Stimulated activated CD8-positive, alpha-beta memory T cell treated with anti-CD3 and anti-CD28 coated beads, Interleukin-4, amount 100 ng/mL, for 1 hour (primary cell): ENCODE measurements around the gene MED25.
A peak's percentile ranks its signal among the peaks of the same experiment; 100 is the strongest.

Experiments used
- DNase-seq, 2 donors: peaks; one replicate each; pipeline ENCODE4 v3.0.0-alpha.2; 2020; ENCODE audit warnings: low read depth in 2 of 2, low spot score in 1 of 2

The MED25 gene

DNA sequence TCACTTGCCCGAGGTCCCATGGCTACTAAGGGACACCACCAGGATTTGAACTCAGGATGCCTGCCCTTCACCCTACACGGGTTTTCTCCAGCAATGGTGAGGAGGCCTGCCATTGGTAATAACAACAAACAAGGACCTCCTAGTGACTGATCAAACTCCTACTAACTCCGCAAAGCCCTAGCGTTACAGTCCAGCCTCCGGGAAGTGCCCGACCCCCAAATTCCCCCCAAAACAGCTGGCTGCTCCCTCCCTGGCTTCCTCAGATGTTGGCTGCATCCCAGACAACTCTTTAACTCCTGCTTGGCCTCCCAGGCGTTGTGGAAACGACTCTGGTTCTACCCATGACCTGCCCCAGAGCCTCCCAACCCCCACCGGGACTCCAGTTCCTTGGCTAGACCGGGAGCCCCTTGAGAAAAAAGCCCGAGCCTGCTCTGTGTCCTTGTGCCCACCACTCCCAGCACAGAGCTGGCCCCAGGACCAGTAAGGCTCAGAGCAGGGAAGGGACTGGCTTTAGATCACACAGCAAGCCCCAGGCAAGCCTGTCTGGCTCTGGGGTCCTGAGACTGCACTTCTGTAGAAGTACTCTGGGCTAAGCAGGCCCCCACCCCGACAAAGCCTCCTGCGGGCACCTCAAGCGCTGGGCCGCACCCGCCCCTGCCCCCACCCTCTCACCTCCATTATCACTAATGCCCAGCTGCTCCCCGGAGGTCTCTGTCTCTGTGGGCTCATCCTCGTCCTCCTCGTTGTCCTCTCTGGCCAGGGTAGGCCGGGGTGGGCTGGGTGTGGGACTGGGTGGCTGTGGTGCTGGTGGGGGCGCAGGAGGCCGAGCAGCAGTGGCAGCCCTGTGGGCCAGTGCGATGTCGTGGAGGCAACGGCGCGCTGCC is 54.4 kb downstream of the MED25 start:
- no peak for DNase-seq

DNA sequence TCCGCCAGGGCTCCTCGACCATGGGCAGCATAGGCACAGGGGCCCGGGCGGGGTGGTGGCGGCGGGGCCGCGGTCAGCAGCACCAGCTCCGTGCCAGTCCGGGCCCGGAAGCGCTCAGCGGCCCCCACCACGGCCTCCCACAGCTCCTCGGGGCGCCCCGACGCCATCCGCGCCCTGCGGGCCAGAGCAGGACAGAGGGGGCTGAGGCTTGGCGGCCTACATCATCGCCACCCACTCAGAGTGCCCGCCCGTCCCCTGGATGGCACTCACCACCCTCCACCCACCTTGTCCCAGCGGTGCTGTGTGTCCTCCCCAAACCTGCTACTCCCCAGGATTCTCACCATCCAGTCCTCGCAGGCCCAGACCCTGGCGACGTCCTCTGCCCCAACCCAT is 55.0 kb downstream of the MED25 start:
- DNase-seq, result no peak

- no peak for DNase-seq
Observed at GRCh38 chr19:49873834-49874233, 55.7 kb downstream of the MED25 start.

- DNase-seq, result no peak
Observed at GRCh38 chr19:49874503-49875157, 56.5 kb downstream of the MED25 start.

- no peak for DNase-seq
Observed at GRCh38 chr19:49875177-49875576, 57.1 kb downstream of the MED25 start.

DNA sequence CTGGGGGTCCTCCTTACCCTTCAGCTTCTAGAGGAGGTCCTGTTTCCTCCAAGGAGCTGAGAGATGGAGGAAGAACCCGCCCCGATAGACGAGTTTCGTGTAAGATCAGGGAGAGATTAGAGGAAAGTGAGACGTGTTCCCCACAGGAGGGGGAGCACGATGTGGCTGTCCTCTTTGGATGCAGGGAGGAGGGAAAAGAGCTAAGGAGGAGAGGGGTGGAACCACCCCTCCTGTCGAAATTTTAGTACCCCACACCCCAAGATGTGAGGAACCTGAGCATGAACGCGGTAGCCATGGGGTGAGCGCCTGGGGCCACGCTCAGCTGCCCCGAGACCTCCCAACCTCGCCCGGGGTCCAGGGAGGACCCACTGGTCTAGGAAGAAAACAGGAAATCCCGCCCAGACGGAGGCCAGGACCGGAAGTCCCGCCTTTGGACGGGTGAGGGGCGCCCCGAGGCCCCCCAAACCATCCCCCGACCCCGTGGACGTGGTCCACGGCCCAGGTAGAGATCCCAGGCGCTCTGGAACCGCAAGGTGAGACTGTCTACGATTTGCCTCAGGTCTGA is 57.9 kb downstream of the MED25 start:
- DNase-seq, result peak in 1 of 2 donors; percentile 36

DNA sequence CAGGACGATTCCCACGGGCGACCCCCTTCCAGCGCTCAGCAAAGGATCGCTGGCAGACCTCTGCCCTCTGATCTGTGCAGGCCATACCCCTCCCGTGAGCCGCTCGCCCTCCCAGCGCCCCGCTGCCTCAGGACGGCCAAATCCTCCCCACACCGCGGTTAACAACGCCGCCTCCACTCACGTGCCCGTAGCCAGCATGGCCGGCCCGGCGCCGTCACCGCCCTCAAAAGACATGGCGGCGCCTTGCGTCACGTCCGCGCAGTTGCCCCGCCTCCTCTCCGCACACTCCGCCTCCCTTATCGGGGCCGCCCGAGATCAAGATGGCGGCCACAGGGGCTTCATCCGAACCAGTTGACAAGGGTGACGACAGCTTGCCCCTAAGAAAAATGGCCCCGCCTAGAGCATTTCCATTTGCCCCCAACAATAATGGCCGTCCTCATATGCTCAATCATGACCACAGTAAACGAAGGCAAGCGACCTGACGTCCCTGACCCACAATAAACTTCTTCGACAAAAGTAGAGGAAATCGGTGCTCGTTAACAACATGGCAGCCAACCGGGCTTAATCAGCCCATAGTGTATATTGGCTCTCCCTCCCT is 58.4 kb downstream of the MED25 start:
- peak; percentile 96 for DNase-seq

DNA sequence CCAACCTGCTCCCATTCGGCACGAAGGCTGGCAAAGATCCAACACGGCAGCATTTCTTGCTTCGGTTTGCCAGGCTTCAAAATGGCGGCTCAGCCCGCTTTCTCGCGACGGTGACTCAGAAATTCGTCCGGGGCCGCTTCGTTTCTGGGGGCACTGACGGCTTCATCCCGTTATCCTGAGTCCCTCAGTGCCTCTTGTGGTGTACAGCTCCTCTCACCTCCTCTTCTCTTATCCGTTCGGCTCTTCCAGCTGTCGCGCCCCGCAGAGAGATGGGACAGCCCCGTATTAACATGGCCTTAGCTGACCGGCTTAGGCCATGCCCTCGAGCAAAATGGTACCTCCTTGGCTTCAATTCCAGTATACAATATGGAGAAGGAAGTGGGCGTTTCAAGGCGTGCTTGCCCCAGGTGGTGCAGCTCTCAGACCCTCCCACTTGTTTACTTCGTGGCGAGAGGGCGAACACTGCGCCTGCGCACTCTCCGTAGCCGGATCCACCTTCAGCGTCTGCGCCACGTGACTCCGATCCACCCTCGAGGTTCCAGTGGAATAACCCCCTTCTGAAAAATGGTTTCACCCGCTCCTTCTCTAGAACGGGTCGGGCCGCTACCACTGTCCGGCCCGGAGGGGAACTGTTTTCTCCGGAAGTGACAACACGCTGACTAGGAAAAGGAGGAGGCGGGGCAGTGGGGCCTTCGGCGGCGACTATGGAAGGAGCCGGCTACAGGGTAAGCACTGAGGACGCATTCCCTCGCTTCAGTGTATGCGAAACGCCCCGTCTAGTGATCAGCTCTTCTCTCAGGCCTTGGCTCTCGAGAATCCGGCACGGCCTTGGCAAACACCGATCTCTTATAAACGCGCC is 59.2 kb downstream of the MED25 start, which contains the start of the genes AKT1S1 and TBC1D17:
Gene AKT1S1, minus strand, starts transcription at position 336 of the 859 bp plus-strand sequence. CDS start 4,060 bp downstream, outside the sequence.
Gene TBC1D17, plus strand, starts transcription at position 683 of the 859 bp plus-strand sequence. Its CDS starts 22 bp downstream, at position 705.
- DNase-seq, result peak; percentile 93 to 98

DNA sequence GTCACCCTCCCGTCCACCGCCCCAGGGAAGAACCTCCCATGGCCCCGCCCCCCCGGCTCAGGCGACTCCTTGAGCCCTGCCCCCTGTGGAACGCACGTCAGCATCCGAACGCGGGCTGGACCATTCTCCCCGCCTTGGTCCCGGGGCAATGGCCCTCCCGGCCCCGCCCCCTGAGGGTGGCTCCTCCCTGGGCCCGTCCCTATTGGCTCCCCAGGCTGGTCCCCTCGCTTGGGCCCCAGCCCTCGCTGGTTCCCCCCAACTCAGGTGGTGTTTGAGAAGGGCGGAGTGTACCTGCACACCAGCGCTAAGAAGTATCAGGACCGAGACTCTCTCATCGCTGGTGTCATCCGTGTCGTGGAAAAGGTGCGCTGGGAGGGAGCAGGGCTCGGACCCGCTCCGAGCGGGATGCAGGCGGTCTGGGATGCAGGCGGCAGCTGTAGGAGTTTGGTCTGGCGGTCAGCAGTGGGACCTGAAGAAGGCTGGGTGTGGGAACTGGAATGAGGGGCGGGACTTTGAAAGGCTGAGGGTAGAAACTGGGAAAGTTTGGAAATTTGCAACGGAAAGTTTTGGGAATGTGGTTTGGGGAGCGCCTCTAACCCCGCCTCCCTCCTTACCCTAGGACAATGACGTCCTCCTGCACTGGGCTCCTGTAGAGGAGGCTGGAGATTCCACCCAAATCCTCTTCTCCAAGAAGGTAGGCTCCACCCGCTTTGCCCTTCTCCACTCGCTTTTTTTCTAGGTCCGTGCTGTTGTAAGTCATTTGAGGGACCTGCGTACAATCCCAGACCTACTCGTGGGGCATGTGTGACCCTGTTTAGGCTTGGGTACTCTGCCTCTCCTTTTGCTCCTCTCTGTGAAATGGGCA is 60.0 kb downstream of the MED25 start:
- DNase-seq, result peak; percentile 95 to 96

DNA sequence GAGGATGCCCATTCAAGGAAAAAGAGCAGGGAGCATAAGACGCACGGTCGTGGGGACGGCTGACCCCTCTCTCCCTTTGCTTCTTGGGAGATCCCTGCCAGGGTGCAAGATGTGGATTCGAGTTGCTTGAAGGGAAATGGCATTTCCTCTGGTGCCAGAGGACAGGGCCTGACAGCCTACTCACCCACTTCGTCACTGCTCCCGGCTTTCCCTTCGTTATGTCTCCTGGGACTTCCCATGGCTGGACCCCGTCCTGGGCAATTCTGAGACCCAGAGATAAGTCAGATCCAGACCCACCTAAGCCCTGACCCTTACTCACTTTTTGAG is 60.6 kb downstream of the MED25 start:
- no peak for DNase-seq

- DNase-seq, result no peak
Observed at GRCh38 chr19:49879243-49879963, 61.3 kb downstream of the MED25 start.

DNA sequence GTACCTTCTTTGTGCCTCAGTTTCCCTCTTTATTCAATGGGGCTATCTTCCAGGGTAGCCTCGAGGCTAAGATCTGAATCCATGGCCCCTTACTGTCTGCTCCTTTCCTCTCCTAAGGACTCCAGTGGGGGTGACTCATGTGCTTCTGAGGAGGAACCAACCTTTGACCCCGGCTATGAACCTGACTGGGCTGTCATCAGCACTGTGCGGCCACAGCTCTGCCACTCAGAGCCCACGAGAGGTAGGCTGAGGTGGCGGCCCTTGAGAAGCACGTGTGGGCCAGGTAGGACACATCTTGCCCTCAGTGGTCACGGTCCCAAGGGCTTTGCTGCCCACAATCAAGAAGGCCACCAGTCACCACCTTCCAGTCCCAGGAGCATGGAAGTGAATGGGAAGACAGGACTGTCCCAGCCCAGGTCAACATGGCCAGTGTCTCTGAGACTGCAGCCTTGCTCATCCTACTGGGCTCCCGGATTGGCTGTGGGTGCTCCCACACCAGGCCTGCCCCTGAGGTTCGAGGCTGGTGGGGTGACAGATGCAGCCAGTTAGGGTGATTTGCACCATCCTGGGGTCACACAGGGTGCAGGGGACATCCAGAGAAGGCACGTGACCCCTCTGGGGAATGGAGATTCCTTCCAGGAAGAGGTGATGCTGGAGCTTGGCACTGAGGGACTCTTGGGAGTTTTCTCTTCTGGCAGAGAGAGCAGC is 62.2 kb downstream of the MED25 start:
- DNase-seq, result no peak

- no peak for DNase-seq
Observed at GRCh38 chr19:49881186-49881585, 63.1 kb downstream of the MED25 start.

- DNase-seq, result no peak
Observed at GRCh38 chr19:49881672-49882394, 63.7 kb downstream of the MED25 start.

GRCh38 chr19:49882643-49883042 is 64.6 kb downstream of the MED25 start:
- DNase-seq, result no peak

DNA sequence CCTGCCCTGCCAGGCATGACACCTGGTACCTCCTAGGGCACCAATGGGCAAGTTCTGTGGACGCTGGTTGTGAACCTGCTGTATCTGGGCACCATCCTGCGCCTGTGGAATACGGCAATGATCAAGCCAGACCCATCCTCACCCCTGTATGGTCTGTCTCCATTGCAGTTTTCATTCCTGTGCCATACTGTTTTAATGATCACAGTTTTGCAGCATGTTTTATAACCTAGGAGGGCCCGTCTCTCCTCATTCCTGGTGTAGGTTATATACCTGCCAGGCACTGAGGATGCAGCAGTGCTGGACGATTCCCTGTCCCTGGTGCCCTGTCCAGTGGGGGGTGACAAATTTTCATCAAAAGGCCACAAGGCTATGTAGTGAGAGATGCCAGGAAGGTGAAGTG is 65.0 kb downstream of the MED25 start:
- DNase-seq, result no peak

DNA sequence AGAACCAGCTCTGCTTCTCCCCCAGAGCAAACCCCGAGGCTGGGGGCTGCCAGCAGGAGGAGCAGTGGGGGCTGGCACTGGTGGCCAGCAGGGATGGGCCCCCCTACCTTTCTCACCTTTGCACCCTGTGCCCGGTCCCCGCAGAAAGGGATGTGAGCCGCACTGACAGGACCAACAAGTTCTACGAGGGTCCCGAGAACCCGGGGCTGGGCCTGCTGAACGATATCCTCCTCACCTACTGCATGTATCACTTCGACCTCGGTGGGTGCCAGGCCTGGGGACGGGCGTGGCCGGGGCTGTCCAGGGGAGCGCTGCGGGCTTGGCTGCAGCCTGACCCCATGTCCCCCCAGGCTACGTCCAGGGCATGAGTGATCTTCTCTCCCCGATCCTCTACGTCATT is 66.0 kb downstream of the MED25 start:
- DNase-seq, result no peak

DNA sequence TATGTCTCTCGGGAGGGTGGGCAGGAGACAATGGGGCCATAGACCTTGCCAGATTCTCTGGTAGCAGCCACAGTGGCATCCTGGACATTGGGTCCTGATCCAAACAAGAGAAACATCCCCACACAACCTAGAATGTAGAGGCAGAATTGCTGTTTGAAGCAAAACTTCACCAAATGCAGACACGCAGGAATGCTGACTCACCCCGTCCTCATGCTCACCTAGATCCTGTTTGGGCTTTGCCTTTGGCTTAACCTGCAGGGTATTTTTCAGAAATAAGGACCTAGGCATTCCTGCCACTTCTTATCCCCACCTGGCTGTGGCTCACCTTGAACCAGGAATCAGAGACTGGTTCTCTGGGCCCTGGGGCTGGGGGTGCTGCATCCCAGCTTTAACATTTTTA is 66.7 kb downstream of the MED25 start:
- DNase-seq, result no peak
